ENCODE data around the gene ZNF883. TPM values are rescaled to one million over a fixed set of nuclear protein-coding genes. Genes with fewer than 3 reads are reported as not detected.

Gene ZNF883
- total and polyA plus RNA-seq, 12 donors = 0.24 to 7.0 (median 0.77) TPM; not detected in 4

DNA sequence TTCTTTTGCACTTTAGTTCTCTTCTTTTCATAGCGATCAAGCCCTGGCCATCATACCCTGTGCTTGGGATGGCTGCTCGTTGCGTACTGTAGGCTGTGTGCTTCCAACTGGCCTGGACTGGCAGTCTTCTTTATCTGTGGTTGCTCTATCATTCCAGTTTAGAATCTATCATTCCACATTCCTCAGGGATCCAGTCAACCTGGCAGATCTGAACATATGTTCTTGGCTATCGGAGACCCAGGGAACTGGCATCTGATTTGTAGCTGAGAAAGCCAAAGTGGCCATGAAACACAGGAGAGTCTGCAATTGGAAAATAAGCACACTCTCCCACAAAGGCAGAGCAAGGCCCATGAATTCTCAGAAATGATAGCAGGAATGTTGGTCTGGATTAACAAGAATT lies 98.7 kb downstream of the ZNF883 start:
- TF ChIP-seq, protein P1, sequence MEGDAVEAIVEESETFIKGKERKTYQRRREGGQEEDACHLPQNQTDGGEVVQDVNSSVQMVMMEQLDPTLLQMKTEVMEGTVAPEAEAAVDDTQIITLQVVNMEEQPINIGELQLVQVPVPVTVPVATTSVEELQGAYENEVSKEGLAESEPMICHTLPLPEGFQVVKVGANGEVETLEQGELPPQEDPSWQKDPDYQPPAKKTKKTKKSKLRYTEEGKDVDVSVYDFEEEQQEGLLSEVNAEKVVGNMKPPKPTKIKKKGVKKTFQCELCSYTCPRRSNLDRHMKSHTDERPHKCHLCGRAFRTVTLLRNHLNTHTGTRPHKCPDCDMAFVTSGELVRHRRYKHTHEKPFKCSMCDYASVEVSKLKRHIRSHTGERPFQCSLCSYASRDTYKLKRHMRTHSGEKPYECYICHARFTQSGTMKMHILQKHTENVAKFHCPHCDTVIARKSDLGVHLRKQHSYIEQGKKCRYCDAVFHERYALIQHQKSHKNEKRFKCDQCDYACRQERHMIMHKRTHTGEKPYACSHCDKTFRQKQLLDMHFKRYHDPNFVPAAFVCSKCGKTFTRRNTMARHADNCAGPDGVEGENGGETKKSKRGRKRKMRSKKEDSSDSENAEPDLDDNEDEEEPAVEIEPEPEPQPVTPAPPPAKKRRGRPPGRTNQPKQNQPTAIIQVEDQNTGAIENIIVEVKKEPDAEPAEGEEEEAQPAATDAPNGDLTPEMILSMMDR (IDR thresholded peaks at IDR 0.05) = no peak
- TF ChIP-seq POLR2A (IDR thresholded peaks at IDR 0.05) = no peak
- Histone ChIP-seq H3K36me3 (replicated peaks in 1 of 2) (no peaks in the 10 kb centered on the region), H3K27ac (no peak overlapping the region), H3K27me3 (no peaks in the 10 kb centered on the region), H3K4me3 (no peak overlapping the region), H3K9me3 (replicated peaks in 1 of 3) (no peaks in the 10 kb centered on the region), H3K4me1 (replicated peaks in 1 of 2) (no peaks in the 10 kb centered on the region)
- 87 to 94% (median 91%) methylated on average over 4 of the region's 4 CpGs for WGBS, 4 donors
- DNase-seq = no peak
- intact Hi-C loops (cut with DNase I) = no loop called here

DNA sequence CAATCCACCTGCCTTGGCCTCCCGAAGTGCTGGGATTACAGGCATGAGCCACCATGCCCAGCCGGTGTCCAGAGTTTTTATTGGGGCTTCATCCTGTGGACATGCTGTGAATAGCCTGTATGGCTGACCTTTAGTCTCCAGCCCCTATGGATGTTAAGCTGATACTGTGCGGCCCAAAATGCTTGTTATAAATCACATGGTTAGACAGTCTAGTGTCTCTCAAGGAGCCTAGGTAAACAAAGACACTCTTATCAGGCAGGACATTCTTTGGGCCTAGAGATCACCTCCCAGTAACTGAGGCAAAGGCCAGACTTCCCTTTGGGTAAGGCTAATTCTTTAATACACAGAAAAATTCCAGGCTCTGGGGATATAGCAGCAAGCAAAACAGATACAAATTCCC lies 99.4 kb downstream of the ZNF883 start:
- Histone ChIP-seq H3K4me1 (replicated peaks in 1 of 2) (no peaks in the 10 kb centered on the region), H3K4me3 (no peak overlapping the region), H3K36me3 (replicated peaks in 1 of 2) (no peaks in the 10 kb centered on the region), H3K27ac (no peak overlapping the region), H3K27me3 (no peaks in the 10 kb centered on the region), H3K9me3 (replicated peaks in 1 of 3) (no peaks in the 10 kb centered on the region)
- TF ChIP-seq, protein P1 (IDR thresholded peaks at IDR 0.05) = no peak
- no peak for TF ChIP-seq POLR2A (IDR thresholded peaks at IDR 0.05)
- intact Hi-C loops (cut with DNase I) = no loop called here
- 60 to 85% (median 85%) methylated on average over 2 to 3 of the region's 3 CpGs for WGBS, 4 donors
- no peak for DNase-seq

DNA sequence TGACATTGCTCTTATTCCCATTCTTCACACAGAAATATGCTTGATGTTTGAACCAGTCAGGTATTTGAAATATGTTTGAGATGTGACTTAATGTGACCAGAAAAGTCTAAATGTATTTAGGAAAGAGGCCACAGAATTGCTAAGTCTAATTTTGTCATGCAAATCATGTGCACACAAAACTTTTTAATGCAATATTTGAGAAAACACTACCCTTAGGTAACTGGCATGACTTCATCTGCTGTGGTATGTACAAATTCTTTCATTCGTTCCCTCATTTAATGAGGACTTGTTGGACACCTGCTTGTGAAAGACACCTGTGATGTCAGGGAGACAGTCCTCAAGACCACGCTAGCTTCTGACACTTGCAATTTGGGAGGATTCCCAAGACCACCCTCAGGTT lies 100.3 kb downstream of the ZNF883 start:
- no peak overlapping the region for H3K4me3 ChIP-seq
- no peaks in the 10 kb centered on the region for H3K27me3 ChIP-seq
- intact Hi-C loops (cut with DNase I) = no loop called here
- TF ChIP-seq, protein P1 (IDR thresholded peaks at IDR 0.05) = no peak
- TF ChIP-seq POLR2A (IDR thresholded peaks at IDR 0.05) = no peak
- no peak overlapping the region for H3K27ac ChIP-seq
- no peak for DNase-seq
- WGBS, 4 donors = 58 to 79% (median 71%) methylated on average over 2 of the region's 2 CpGs
- H3K4me1 ChIP-seq (replicated peaks in 1 of 2) = no peaks in the 10 kb centered on the region
- H3K9me3 ChIP-seq (replicated peaks in 1 of 3) = no peaks in the 10 kb centered on the region
- H3K36me3 ChIP-seq (replicated peaks in 1 of 2) = no peaks in the 10 kb centered on the region

Other genes starting within 250 kb of the ZNF883 start
- gene SLC46A2, start 121.3 kb downstream of the ZNF883 start, total RNA-seq = 1 to 10 TPM in 1 of 9 donors, under 1 TPM in 2, not detected in 6; 0.55 to 1.9 (median 0.87) TPM
- under 1 TPM; 0.07 to 0.40 (median 0.09) TPM for gene SLC46A2, start 121.3 kb downstream of the ZNF883 start, polyA plus RNA-seq
- gene ZFP37, start 44.5 kb upstream of the ZNF883 start, total RNA-seq = 1 to 10 TPM in 7 of 9 donors, under 1 TPM in 2; 0.12 to 4.7 (median 1.9) TPM
- 1 to 10 TPM in 2 of 3 donors, under 1 TPM in 1; 0.64 to 2.4 (median 1.0) TPM for gene ZFP37, start 44.5 kb upstream of the ZNF883 start, polyA plus RNA-seq
- 10 to 100 TPM; 16.0 to 50.8 (median 23.0) TPM for gene SLC31A2, start 138.8 kb upstream of the ZNF883 start, total RNA-seq
- gene SLC31A2, start 138.8 kb upstream of the ZNF883 start, polyA plus RNA-seq = 10 to 100 TPM in 2 of 3 donors, 1 to 10 TPM in 1; 9.1 to 20.8 (median 10.8) TPM
- gene FKBP15, start 209.1 kb upstream of the ZNF883 start, total RNA-seq = 10 to 100 TPM; 22.2 to 38.1 (median 29.0) TPM
- 10 to 100 TPM; 14.1 to 30.2 (median 16.0) TPM for gene FKBP15, start 209.1 kb upstream of the ZNF883 start, polyA plus RNA-seq
- gene SLC31A1, start 209.4 kb upstream of the ZNF883 start, total RNA-seq = 10 to 100 TPM; 19.8 to 99.5 (median 32.3) TPM
- 100 to 1,000 TPM in 1 of 3 donors, 10 to 100 TPM in 2; 10.2 to 105 (median 16.3) TPM for gene SLC31A1, start 209.4 kb upstream of the ZNF883 start, polyA plus RNA-seq

All from adrenal gland (tissue), 12 donors.